MCF 10A (cell line): ENCODE measurements around the gene CDH3. TPM values are rescaled to one million over a fixed set of nuclear protein-coding genes. Genes with fewer than 3 reads are reported as not detected.

Source experiments
- BruUV-seq: library from RNA; stranded (reverse); fragments of 400-500 nt; replicated peaks from 2 replicates; lab custom pipeline; 2021; lab: Mats Ljungman, UMichigan
- CTCF ChIA-PET: fragments of 300-600 bp; sonication (Branson Sonifier 250); formaldehyde crosslinking; extraction: SDS; loops from one replicate; lab custom pipeline; 2021; ENCODE audit warnings: antibody characterized with exemption, inconsistent platforms; lab: Yijun Ruan, JAX
- POLR2A ChIA-PET: fragments of 300-600, 350-650 bp; sonication (Branson Sonifier 250); formaldehyde crosslinking; extraction: SDS; loops from one replicate; lab custom pipeline; 2020; ENCODE audit warnings: antibody characterized with exemption, inconsistent platforms; lab: Yijun Ruan, JAX
- DNase-seq: peaks from one replicate; pipeline ENCODE4 v3.0.0-alpha.2; 2018; ENCODE audit not compliant: unreplicated experiment
- H3K27ac Mint-ChIP-seq: one replicate; pipeline ENCODE4 v1.8.0; 2022; ENCODE audit warnings: mild to moderate bottlenecking, low read depth, mixed read lengths; ENCODE audit not compliant: unreplicated experiment
- H3K27me3 Mint-ChIP-seq: one replicate; pipeline ENCODE4 v1.8.0; 2022; ENCODE audit warnings: mixed read lengths; ENCODE audit not compliant: insufficient read depth, unreplicated experiment
- H3K36me3 Mint-ChIP-seq: one replicate; pipeline ENCODE4 v1.8.0; 2022; ENCODE audit warnings: mild to moderate bottlenecking, moderate library complexity, mixed read lengths; ENCODE audit not compliant: insufficient read depth, unreplicated experiment
- H3K4me1 Mint-ChIP-seq: one replicate; pipeline ENCODE4 v1.8.0; 2022; ENCODE audit warnings: mixed read lengths; ENCODE audit not compliant: insufficient read depth, unreplicated experiment
- H3K4me3 Mint-ChIP-seq: one replicate; pipeline ENCODE4 v1.8.0; 2022; ENCODE audit warnings: mild to moderate bottlenecking, moderate library complexity, mixed read lengths; ENCODE audit not compliant: unreplicated experiment
- H3K9me3 Mint-ChIP-seq: one replicate; pipeline ENCODE4 v1.8.0; 2022; ENCODE audit warnings: mixed read lengths; ENCODE audit not compliant: unreplicated experiment
- intact Hi-C: fragments of 100-400 bp; cut with micrococcal nuclease; formaldehyde crosslinking; loops from 2 replicates; pipeline ENCODE4 v1.14.1; 2022
- total RNA-seq: library from RNA; stranded (reverse); gene quantifications from 2 replicates; pipeline ENCODE4 v1.2.3, GENCODE V29; 2022
- TF ChIP-seq, protein P1 (sequence below): fragments of 200-600 bp; IDR thresholded peaks from one replicate; pipeline ENCODE4 v1.8.0; 2022; ENCODE audit warnings: antibody characterized with exemption, mild to moderate bottlenecking; ENCODE audit not compliant: unreplicated experiment

Gene CDH3
- total RNA-seq, 1 experiment from 2014 or later = 107 TPM

DNA sequence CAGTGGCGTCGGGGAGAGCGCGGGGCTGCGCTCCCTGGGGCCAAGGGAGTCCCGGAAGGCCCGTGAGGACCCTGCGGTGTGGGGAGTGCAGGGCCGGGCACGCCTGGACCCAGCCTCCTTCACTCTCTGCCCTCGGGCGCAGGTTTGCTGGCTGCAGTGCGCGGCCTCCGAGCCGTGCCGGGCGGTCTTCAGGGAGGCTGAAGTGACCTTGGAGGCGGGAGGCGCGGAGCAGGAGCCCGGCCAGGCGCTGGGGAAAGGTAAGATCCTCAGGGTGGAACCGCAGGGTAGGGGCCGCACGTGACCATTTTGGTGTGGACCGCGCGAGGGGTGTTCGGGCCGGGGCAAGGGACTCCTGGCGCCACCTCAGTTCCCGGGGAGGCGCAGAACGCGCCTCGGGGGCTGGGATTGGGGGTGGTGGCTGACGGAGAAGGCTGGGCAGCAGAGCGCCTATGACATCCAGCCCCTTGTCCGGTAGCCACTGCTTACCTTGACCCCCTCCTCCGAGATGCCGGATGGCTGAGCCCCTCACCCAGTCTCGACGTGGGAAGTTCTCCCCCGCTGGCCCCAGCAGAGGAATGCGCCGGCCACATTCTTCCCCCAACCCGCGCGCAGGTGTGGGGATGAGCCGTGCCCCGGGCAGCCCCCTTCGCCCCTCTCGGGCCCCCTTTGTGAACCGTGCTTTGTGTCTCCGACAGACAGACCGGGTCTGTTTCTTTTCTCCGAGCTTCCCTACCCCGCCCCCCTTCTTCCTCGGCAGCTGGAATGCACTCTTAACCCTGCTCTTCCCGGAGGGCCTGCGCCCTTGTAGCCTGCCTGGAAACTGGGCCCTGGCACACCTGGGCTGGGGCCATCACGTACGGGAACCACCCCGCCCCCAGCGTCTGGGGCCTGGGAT lies 631 bp downstream of the CDH3 start:
- ChIA-PET POLR2A (interaction anchor here (0.6 to 8.9 kb wide), 16 partner anchors 10 to 348 kb away, joined by 3 to 162 read pairs (median 12); no protein-coding TSS in a partner anchor), CTCF (interaction anchor here (0.7 to 2.3 kb wide), 5 partner anchors 12 to 204 kb away, joined by 3 to 11 read pairs (median 6); no protein-coding TSS in a partner anchor)
- no peaks in the 10 kb centered on the region for H3K27me3 Mint-ChIP-seq
- H3K4me3 Mint-ChIP-seq = peak overlapping the region; percentile 89
- DNase-seq = peak; percentile 56
- intact Hi-C loops = loop anchor here (5.0 kb wide), 1 partner anchor 48 kb away; no protein-coding TSS in a partner anchor
- peak overlapping the region; percentile 75 for H3K27ac Mint-ChIP-seq
- TF ChIP-seq, protein P1, sequence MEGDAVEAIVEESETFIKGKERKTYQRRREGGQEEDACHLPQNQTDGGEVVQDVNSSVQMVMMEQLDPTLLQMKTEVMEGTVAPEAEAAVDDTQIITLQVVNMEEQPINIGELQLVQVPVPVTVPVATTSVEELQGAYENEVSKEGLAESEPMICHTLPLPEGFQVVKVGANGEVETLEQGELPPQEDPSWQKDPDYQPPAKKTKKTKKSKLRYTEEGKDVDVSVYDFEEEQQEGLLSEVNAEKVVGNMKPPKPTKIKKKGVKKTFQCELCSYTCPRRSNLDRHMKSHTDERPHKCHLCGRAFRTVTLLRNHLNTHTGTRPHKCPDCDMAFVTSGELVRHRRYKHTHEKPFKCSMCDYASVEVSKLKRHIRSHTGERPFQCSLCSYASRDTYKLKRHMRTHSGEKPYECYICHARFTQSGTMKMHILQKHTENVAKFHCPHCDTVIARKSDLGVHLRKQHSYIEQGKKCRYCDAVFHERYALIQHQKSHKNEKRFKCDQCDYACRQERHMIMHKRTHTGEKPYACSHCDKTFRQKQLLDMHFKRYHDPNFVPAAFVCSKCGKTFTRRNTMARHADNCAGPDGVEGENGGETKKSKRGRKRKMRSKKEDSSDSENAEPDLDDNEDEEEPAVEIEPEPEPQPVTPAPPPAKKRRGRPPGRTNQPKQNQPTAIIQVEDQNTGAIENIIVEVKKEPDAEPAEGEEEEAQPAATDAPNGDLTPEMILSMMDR = no peak
- BruUV-seq = no TSS peak
- no peaks in the 10 kb centered on the region for H3K9me3 Mint-ChIP-seq
- peaks cover 13% of the 10 kb centered on the region for H3K36me3 Mint-ChIP-seq
- H3K4me1 Mint-ChIP-seq = peaks cover 19% of the 10 kb centered on the region

DNA sequence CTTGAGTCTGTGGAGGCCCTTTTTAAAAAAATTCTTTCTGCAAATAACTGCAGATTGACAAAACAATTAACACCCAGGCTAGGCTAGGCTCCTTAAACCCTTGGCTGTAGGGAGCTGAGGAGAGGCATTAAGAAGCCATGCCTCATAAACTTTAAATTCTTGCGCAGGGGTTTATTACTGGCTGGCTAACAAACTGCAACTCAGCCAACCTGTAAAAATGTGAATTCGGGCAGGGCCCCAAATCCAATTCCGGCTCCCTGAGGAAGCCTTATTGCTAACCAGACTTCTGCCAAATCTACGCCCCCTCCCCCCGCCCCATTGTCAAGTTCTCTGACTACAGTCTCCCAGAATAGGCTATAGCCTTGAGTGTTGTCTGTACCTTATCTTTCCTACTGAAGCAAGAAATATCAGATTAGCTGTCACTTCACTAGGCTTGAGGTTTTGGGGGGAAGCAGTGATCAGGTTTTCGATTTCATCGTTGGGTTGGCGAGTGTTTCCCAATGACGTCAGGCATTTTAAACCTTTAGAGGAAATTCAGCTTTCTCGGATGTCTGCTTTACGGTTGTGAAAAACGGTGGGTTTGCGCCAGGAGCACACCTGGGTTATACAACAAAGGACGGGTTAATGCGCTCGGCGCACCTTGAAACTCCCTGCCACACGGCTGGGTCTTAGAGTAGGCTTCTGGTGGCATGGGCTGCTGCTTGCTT lies 2.0 kb downstream of the CDH3 start:
- CTCF ChIA-PET = interaction anchor here (0.5 to 2.6 kb wide), 4 partner anchors 42 to 127 kb away, joined by 3 to 15 read pairs (median 9); no protein-coding TSS in a partner anchor
- peak overlapping the region; percentile 89 for H3K4me3 Mint-ChIP-seq
- POLR2A ChIA-PET = interaction anchor here (0.7 to 8.9 kb wide), 8 partner anchors 11 to 73 kb away, joined by 3 to 162 read pairs (median 10); no protein-coding TSS in a partner anchor
- H3K27me3 Mint-ChIP-seq = no peaks in the 10 kb centered on the region
- peaks cover 12% of the 10 kb centered on the region for H3K36me3 Mint-ChIP-seq
- peaks cover 9% of the 10 kb centered on the region for H3K4me1 Mint-ChIP-seq
- BruUV-seq = no TSS peak
- intact Hi-C loops = loop anchor here (5.0 kb wide), 1 partner anchor 50 kb away; no protein-coding TSS in a partner anchor
- TF ChIP-seq, protein P1 = no peak
- no peaks in the 10 kb centered on the region for H3K9me3 Mint-ChIP-seq
- peak; percentile 36 for DNase-seq
- H3K27ac Mint-ChIP-seq = peak overlapping the region; percentile 75

- Mint-ChIP-seq H3K4me3 (no peak overlapping the region), H3K27ac (no peak overlapping the region), H3K27me3 (no peaks in the 10 kb centered on the region), H3K4me1 (peaks cover 9% of the 10 kb centered on the region), H3K9me3 (no peaks in the 10 kb centered on the region), H3K36me3 (peaks cover 26% of the 10 kb centered on the region)
- TF ChIP-seq, protein P1 = no peak
- CTCF ChIA-PET = interaction anchor here (0.6 to 1.8 kb wide), 3 partner anchors 61 to 131 kb away, joined by 3 to 10 read pairs (median 4); no protein-coding TSS in a partner anchor
- intact Hi-C loops = no loop called here
- BruUV-seq = no TSS peak
- no peak for DNase-seq
- POLR2A ChIA-PET = interaction anchor here (0.9 kb wide), 1 partner anchor 17 kb away, joined by 3 read pairs; no protein-coding TSS in a partner anchor
These were observed 6.0 kb downstream of the CDH3 start for GRCh38 chr16:68651136-68651535.
